ENCODE results near the gene NBAS.

DNA sequence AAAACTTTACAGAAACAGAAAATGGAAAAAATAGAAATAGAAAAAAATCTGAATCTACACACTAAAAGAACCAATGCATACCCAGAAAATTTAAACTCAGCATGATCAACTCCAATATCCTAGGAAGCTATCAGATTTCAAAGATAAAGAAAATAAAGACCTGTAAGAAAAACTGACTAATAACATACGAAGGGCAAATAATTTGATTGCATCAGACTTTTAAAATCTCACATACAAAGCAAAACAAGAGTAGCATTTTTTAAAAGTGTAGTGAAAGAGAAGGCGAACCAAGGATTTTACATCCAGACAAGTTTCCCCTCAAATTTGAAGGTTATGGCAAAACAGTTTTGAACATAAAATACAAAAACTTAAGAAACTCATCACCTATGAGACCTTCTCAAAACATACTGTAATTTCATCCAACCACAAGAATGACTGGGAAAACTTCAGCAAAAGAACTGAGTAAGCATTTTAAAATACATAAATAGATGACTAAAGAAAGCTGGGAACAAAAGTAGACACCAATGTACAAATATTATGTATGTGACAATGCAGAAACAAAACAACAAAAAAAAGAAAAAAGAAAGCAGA, 54.8 kb downstream of the NBAS start:
- TF ChIP-seq POLR2A (IDR thresholded peaks at IDR 0.05; ENCODE audit: low read length) (no peak), GATA1 (IDR thresholded peaks at IDR 0.05; ENCODE audit: low read depth, low read length) (no peak)
